Measurements from ENCODE around the gene SLC15A5. TPM values are rescaled to one million over a fixed set of nuclear protein-coding genes. Genes with fewer than 3 reads are reported as not detected.

The SLC15A5 gene
- total and polyA plus RNA-seq, 12 donors: not detected

DNA sequence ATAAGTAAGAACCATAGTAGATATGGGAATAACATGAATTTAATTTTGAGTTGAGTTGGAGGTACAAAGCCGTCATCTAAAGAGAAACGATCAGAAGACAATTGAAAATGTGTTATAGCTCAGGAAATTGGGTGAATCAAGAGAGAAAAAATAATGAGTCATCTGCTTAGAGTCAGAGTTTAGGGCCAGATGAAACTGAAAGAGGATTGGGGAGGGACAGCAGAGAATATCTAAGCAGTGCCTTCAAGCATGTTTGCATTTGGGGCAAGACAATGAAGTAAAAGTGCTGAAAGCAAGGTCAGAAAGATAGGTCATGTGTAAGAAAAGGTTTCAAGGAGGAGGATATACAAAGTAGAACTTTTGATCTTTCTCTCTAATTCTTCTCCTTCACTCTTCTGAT, 49.4 kb downstream of the SLC15A5 start:
- H3K27ac ChIP-seq: no peak overlapping the region
- no peaks in the 10 kb centered on the region for H3K27me3 ChIP-seq
- H3K4me1 ChIP-seq: no peaks in the 10 kb centered on the region
- 51 to 56% methylated on average over 2 of the region's 2 CpGs for WGBS, 2 donors
- no peak overlapping the region for H3K4me3 ChIP-seq
- no peaks in the 10 kb centered on the region for H3K36me3 ChIP-seq
- peaks cover 0 to 22% (median 5%) of the 10 kb centered on the region in 11 donors for H3K9me3 ChIP-seq
- DNase-seq (no peak), ATAC-seq (no peak)
- TF ChIP-seq, protein P1, sequence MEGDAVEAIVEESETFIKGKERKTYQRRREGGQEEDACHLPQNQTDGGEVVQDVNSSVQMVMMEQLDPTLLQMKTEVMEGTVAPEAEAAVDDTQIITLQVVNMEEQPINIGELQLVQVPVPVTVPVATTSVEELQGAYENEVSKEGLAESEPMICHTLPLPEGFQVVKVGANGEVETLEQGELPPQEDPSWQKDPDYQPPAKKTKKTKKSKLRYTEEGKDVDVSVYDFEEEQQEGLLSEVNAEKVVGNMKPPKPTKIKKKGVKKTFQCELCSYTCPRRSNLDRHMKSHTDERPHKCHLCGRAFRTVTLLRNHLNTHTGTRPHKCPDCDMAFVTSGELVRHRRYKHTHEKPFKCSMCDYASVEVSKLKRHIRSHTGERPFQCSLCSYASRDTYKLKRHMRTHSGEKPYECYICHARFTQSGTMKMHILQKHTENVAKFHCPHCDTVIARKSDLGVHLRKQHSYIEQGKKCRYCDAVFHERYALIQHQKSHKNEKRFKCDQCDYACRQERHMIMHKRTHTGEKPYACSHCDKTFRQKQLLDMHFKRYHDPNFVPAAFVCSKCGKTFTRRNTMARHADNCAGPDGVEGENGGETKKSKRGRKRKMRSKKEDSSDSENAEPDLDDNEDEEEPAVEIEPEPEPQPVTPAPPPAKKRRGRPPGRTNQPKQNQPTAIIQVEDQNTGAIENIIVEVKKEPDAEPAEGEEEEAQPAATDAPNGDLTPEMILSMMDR (IDR thresholded peaks at IDR 0.05): no peak
- intact Hi-C loops (cut with DNase I): no loop called here

GRCh38 chr12:16225692-16226091, 51.8 kb downstream of the SLC15A5 start:
- H3K4me1 ChIP-seq: no peaks in the 10 kb centered on the region
- H3K27ac ChIP-seq: no peak overlapping the region
- peaks cover 0 to 1% (median 0%) of the 10 kb centered on the region in 11 donors for H3K9me3 ChIP-seq
- intact Hi-C loops (cut with DNase I): no loop called here
- WGBS, 2 donors: 60 to 64% methylated on average over 3 to 4 of the region's 4 CpGs
- DNase-seq: no peak
- no peaks in the 10 kb centered on the region for H3K36me3 ChIP-seq
- TF ChIP-seq, protein P1 (IDR thresholded peaks at IDR 0.05): no peak
- H3K27me3 ChIP-seq: no peaks in the 10 kb centered on the region
- ATAC-seq: no peak
- no peak overlapping the region for H3K4me3 ChIP-seq

GRCh38 chr12:16224196-16224595, 53.3 kb downstream of the SLC15A5 start:
- 96% methylated on average over 3 of the region's 3 CpGs for WGBS, 2 donors

GRCh38 chr12:16221776-16222175, 55.7 kb downstream of the SLC15A5 start:
- H3K4me1 ChIP-seq: no peaks in the 10 kb centered on the region
- no peak overlapping the region for H3K4me3 ChIP-seq
- intact Hi-C loops (cut with DNase I): no loop called here
- H3K36me3 ChIP-seq: no peaks in the 10 kb centered on the region
- DNase-seq (no peak), ATAC-seq (no peak)
- H3K27ac ChIP-seq: no peak overlapping the region
- TF ChIP-seq, protein P1 (IDR thresholded peaks at IDR 0.05): no peak
- WGBS, 2 donors: 89 to 98% methylated on average over 2 of the region's 2 CpGs
- no peaks in the 10 kb centered on the region for H3K9me3 ChIP-seq
- no peaks in the 10 kb centered on the region for H3K27me3 ChIP-seq

More at GRCh38 chr12:16224196-16224595, 53.3 kb downstream of the SLC15A5 start:
- ATAC-seq: no peak
- Histone ChIP-seq H3K4me3 (no peak overlapping the region), H3K9me3 (no peaks in the 10 kb centered on the region), H3K27ac (no peak overlapping the region), H3K27me3 (no peaks in the 10 kb centered on the region), H3K4me1 (no peaks in the 10 kb centered on the region), H3K36me3 (no peaks in the 10 kb centered on the region)
- no peak for DNase-seq
- intact Hi-C loops (cut with DNase I): no loop called here
- TF ChIP-seq, protein P1 (IDR thresholded peaks at IDR 0.05): no peak
